Panc1 (cell line): ENCODE results near the gene SLC6A12.

Experiments
- TF ChIP-seq, protein P1 (sequence below), 2 experiments: IDR thresholded peaks; 2 replicates each; pipeline ENCODE4 v1.6.1; 2011 to 2012; ENCODE audit warnings: low read depth in 2 of 2, control low read depth in 1 of 2, low read length in 1 of 2, mild to moderate bottlenecking in 1 of 2, moderate library complexity in 1 of 2; ENCODE audit not compliant: insufficient read depth in 1 of 2
- TF ChIP-seq, protein P2 (sequence below): fragments of 450-650 bp; IDR thresholded peaks from 2 replicates; pipeline ENCODE4 v1.5.1; 2017; ENCODE audit warnings: mild to moderate bottlenecking

DNA sequence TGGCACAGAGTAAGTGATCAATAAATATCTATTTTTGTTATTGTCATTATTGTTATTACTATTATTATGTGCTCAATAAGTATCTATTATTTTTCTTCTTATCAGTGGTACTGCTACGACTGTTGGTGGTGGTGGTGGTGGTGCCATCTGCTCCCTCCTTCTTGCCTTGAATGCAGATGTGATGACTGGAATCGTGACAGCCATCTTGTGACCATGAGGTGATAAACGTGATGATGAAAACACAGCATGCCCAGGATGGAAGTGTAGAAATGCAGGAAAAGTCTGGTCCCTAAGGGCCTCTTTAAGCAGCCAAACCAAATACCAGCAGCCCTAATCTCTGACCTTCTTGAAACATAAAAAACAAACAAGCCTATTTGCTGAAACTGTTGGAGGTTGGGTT lies 22.4 kb downstream of the SLC6A12 start:
- TF ChIP-seq, protein P1, sequence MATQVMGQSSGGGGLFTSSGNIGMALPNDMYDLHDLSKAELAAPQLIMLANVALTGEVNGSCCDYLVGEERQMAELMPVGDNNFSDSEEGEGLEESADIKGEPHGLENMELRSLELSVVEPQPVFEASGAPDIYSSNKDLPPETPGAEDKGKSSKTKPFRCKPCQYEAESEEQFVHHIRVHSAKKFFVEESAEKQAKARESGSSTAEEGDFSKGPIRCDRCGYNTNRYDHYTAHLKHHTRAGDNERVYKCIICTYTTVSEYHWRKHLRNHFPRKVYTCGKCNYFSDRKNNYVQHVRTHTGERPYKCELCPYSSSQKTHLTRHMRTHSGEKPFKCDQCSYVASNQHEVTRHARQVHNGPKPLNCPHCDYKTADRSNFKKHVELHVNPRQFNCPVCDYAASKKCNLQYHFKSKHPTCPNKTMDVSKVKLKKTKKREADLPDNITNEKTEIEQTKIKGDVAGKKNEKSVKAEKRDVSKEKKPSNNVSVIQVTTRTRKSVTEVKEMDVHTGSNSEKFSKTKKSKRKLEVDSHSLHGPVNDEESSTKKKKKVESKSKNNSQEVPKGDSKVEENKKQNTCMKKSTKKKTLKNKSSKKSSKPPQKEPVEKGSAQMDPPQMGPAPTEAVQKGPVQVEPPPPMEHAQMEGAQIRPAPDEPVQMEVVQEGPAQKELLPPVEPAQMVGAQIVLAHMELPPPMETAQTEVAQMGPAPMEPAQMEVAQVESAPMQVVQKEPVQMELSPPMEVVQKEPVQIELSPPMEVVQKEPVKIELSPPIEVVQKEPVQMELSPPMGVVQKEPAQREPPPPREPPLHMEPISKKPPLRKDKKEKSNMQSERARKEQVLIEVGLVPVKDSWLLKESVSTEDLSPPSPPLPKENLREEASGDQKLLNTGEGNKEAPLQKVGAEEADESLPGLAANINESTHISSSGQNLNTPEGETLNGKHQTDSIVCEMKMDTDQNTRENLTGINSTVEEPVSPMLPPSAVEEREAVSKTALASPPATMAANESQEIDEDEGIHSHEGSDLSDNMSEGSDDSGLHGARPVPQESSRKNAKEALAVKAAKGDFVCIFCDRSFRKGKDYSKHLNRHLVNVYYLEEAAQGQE (IDR thresholded peaks at IDR 0.05; ENCODE audit: insufficient read depth in 1 of 2, low read depth in 2 of 2, low read length in 1 of 2), result no peak
- TF ChIP-seq, protein P2, sequence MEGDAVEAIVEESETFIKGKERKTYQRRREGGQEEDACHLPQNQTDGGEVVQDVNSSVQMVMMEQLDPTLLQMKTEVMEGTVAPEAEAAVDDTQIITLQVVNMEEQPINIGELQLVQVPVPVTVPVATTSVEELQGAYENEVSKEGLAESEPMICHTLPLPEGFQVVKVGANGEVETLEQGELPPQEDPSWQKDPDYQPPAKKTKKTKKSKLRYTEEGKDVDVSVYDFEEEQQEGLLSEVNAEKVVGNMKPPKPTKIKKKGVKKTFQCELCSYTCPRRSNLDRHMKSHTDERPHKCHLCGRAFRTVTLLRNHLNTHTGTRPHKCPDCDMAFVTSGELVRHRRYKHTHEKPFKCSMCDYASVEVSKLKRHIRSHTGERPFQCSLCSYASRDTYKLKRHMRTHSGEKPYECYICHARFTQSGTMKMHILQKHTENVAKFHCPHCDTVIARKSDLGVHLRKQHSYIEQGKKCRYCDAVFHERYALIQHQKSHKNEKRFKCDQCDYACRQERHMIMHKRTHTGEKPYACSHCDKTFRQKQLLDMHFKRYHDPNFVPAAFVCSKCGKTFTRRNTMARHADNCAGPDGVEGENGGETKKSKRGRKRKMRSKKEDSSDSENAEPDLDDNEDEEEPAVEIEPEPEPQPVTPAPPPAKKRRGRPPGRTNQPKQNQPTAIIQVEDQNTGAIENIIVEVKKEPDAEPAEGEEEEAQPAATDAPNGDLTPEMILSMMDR, result no peak
